ENCODE measurements around the gene ADI1. TPM values are rescaled to one million over a fixed set of nuclear protein-coding genes. Genes with fewer than 3 reads are reported as not detected.

The ADI1 gene
- total and polyA plus RNA-seq, 2 experiments from 2014 or later, result 106 to 204 TPM

DNA sequence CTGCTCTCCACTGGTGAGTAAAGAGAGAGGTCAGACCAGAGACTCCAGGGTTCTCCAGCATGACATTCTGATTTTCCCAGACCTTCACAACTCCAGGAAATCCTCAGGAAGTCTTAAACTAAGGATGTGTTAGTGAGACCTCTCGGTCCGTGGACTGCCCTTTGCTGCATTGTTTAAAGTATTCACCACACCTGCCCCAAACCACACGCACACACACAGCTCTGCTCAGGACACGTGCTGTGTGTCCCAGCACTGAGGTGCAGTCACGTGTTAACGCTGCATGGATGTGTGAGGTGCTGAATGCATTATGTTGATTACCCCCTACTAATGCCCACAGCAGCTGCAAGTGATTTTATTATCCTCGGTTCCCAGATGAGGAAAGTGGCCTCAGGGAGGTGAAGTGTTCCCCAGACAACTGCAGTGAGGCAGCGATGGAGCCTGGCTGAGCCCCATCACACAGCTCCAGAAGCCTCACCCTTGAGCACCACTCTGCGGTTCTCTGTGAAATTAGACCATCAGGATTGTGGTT is 71.5 kb downstream of the ADI1 start:
- no peak for DNase-seq (ENCODE audit: low spot score)
- H2AFZ ChIP-seq, result no peak overlapping the region
- no peak overlapping the region for H3K4me2 ChIP-seq
- 87% methylated on average over 9 of the region's 9 CpGs for WGBS (ENCODE audit: low lambda C conversion rate, missing lambda C conversion rate)
- no peak overlapping the region for H3K4me3 ChIP-seq
- H4K20me1 ChIP-seq (ENCODE audit: insufficient read depth, poor library complexity, severe bottlenecking), result no peaks in the 10 kb centered on the region
- H3K36me3 ChIP-seq (replicated peaks; ENCODE audit: insufficient read depth, low read depth), result no peaks in the 10 kb centered on the region
- no peaks in the 10 kb centered on the region for H3K9me2 ChIP-seq (replicated peaks; ENCODE audit: insufficient read depth)
- TF ChIP-seq EZH2 (IDR thresholded peaks at IDR 0.05; ENCODE audit: borderline replicate concordance) (no peak), EZH2phosphoT487 (IDR thresholded peaks at IDR 0.05; ENCODE audit: low read depth, severe bottlenecking, unreplicated experiment) (no peak)
- TF ChIP-seq, protein P1, sequence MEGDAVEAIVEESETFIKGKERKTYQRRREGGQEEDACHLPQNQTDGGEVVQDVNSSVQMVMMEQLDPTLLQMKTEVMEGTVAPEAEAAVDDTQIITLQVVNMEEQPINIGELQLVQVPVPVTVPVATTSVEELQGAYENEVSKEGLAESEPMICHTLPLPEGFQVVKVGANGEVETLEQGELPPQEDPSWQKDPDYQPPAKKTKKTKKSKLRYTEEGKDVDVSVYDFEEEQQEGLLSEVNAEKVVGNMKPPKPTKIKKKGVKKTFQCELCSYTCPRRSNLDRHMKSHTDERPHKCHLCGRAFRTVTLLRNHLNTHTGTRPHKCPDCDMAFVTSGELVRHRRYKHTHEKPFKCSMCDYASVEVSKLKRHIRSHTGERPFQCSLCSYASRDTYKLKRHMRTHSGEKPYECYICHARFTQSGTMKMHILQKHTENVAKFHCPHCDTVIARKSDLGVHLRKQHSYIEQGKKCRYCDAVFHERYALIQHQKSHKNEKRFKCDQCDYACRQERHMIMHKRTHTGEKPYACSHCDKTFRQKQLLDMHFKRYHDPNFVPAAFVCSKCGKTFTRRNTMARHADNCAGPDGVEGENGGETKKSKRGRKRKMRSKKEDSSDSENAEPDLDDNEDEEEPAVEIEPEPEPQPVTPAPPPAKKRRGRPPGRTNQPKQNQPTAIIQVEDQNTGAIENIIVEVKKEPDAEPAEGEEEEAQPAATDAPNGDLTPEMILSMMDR (IDR thresholded peaks at IDR 0.05; ENCODE audit: poor library complexity), result no peak
- H3K4me1 ChIP-seq (ENCODE audit: insufficient read depth), result no peaks in the 10 kb centered on the region
- H3K79me2 ChIP-seq, result no peaks in the 10 kb centered on the region
- no peaks in the 10 kb centered on the region for H3K9me3 ChIP-seq (ENCODE audit: low read depth)
- no peaks in the 10 kb centered on the region for H3K27me3 ChIP-seq
- no peak overlapping the region for H3K27ac ChIP-seq

Other genes with a start within 250 kb of the ADI1 start
- gene EIPR1, start 141.7 kb downstream of the ADI1 start, total RNA-seq, result 42.3 and 60.9 TPM in 2 replicates
- gene EIPR1, start 141.7 kb downstream of the ADI1 start, polyA plus RNA-seq, result 26.5 and 27.4 TPM in 2 replicates
- gene TRAPPC12, start 139.8 kb downstream of the ADI1 start, total RNA-seq, result 38.7 and 61.2 TPM in 2 replicates
- 49.3 and 66.5 TPM in 2 replicates for gene TRAPPC12, start 139.8 kb downstream of the ADI1 start, polyA plus RNA-seq
- 15.3 and 16.6 TPM in 2 replicates for gene RNASEH1, start 38.8 kb upstream of the ADI1 start, total RNA-seq
- 25.6 and 26.9 TPM in 2 replicates for gene RNASEH1, start 38.8 kb upstream of the ADI1 start, polyA plus RNA-seq
- gene RPS7, start 55.7 kb upstream of the ADI1 start, total RNA-seq, result 3,340 and 3,712 TPM in 2 replicates
- gene RPS7, start 55.7 kb upstream of the ADI1 start, polyA plus RNA-seq, result 400 and 446 TPM in 2 replicates
- gene COLEC11, start 75.6 kb upstream of the ADI1 start, total RNA-seq, result 22.6 TPM in 2 replicates
- 20.9 and 21.5 TPM in 2 replicates for gene COLEC11, start 75.6 kb upstream of the ADI1 start, polyA plus RNA-seq
- not detected in 2 replicates for gene ALLC, start 138.7 kb upstream of the ADI1 start, total RNA-seq
- not detected in 2 replicates for gene ALLC, start 138.7 kb upstream of the ADI1 start, polyA plus RNA-seq
- not detected in 2 replicates for gene DCDC2C, start 184.0 kb upstream of the ADI1 start, total RNA-seq
- gene DCDC2C, start 184.0 kb upstream of the ADI1 start, polyA plus RNA-seq, result not detected in 2 replicates